WTC11 (cell line): Measurements from ENCODE around the gene KIF3C. TPM values are rescaled to one million over a fixed set of nuclear protein-coding genes. Genes with fewer than 3 reads are reported as not detected.

Experiments
- ATAC-seq: fragments of 200-7000 bp; cut with Tn5 transposase; 2 replicates; pipeline ENCODE4 v1.10.0; 2021; ENCODE audit warnings: mild to moderate bottlenecking, moderate library complexity
- CTCF ChIA-PET: fragments of 300-600 bp; sonication (Branson Sonifier 250); formaldehyde crosslinking; loops from one replicate; lab custom pipeline; 2021; ENCODE audit warnings: antibody characterized with exemption; lab: Charles Lee
- POLR2A ChIA-PET: fragments of 350-600 bp; sonication (Branson Sonifier 250); formaldehyde crosslinking; loops from one replicate; lab custom pipeline; 2021; ENCODE audit warnings: antibody characterized with exemption; lab: Charles Lee
- DNase-seq: peaks from one replicate; pipeline ENCODE4 v3.0.0; 2021; ENCODE audit warnings: low spot score
- H3K27ac Mint-ChIP-seq: 2 replicates; pipeline ENCODE4 v1.8.0; 2021; ENCODE audit warnings: mixed read lengths
- H3K27me3 Mint-ChIP-seq: 2 replicates; pipeline ENCODE4 v1.8.0; 2021; ENCODE audit warnings: low read depth, mild to moderate bottlenecking, moderate library complexity, mixed read lengths
- H3K36me3 Mint-ChIP-seq: 2 replicates; pipeline ENCODE4 v1.8.0; 2021; ENCODE audit warnings: mixed read lengths
- H3K4me1 Mint-ChIP-seq: 2 replicates; pipeline ENCODE4 v1.8.0; 2022; ENCODE audit warnings: mixed read lengths
- H3K4me3 Mint-ChIP-seq: 2 replicates; pipeline ENCODE4 v1.8.0; 2021; ENCODE audit warnings: mild to moderate bottlenecking, moderate library complexity, mixed read lengths
- H3K9me3 Mint-ChIP-seq: 2 replicates; pipeline ENCODE4 v1.8.0; 2021; ENCODE audit warnings: mixed read lengths
- ATF1 ChIP-seq: sonication (generic); formaldehyde crosslinking; IDR thresholded peaks from 2 replicates; pipeline ENCODE4 v1.8.1; 2023; ENCODE audit warnings: mild to moderate bottlenecking, moderate library complexity, missing genetic modification reagents
- ATF3 ChIP-seq: sonication (generic); formaldehyde crosslinking; conservative IDR thresholded peaks from 2 replicates; pipeline ENCODE4 v1.8.1; 2022; ENCODE audit warnings: mild to moderate bottlenecking, missing genetic modification reagents
- ATF6 ChIP-seq: sonication (generic); formaldehyde crosslinking; IDR thresholded peaks from 2 replicates; pipeline ENCODE4 v1.8.1; 2023; ENCODE audit warnings: mild to moderate bottlenecking, missing genetic modification reagents
- CREM ChIP-seq: sonication (generic); formaldehyde crosslinking; IDR thresholded peaks from 2 replicates; pipeline ENCODE4 v1.8.1; 2022; ENCODE audit warnings: mild to moderate bottlenecking, missing genetic modification reagents, moderate library complexity
- E2F4 ChIP-seq: sonication (generic); formaldehyde crosslinking; IDR thresholded peaks from 2 replicates; pipeline ENCODE4 v1.8.1; 2022; ENCODE audit warnings: low read depth, mild to moderate bottlenecking, moderate library complexity, missing genetic modification reagents, borderline replicate concordance
- FOXK1 ChIP-seq: sonication (generic); formaldehyde crosslinking; IDR thresholded peaks from 2 replicates; pipeline ENCODE4 v1.8.0; 2022; ENCODE audit warnings: mild to moderate bottlenecking, moderate library complexity, missing genetic modification reagents
- NFATC4 ChIP-seq: fragments of 250-450 bp; sonication (Bioruptor Pico); IDR thresholded peaks from 2 replicates; pipeline ENCODE4 v1.9.0; 2021; ENCODE audit warnings: mild to moderate bottlenecking
- NR2C2 ChIP-seq: sonication (generic); formaldehyde crosslinking; IDR thresholded peaks from 2 replicates; pipeline ENCODE4 v1.8.0; 2022; ENCODE audit warnings: mild to moderate bottlenecking, missing genetic modification reagents
- OVOL2 ChIP-seq: fragments of 250-450 bp; sonication (Bioruptor Pico); IDR thresholded peaks from 2 replicates; pipeline ENCODE4 v1.9.0; 2021; ENCODE audit warnings: mild to moderate bottlenecking, borderline replicate concordance
- PRDM15 ChIP-seq: sonication (generic); formaldehyde crosslinking; IDR thresholded peaks from 2 replicates; pipeline ENCODE4 v1.8.0; 2022; ENCODE audit warnings: missing genetic modification reagents
- PRRX2 ChIP-seq: fragments of 250-450 bp; sonication (Bioruptor Pico); IDR thresholded peaks from 2 replicates; pipeline ENCODE4 v1.8.0; 2021; ENCODE audit warnings: mild to moderate bottlenecking
- SOX15 ChIP-seq: fragments of 250-450 bp; sonication (Bioruptor Pico); IDR thresholded peaks from 2 replicates; pipeline ENCODE4 v1.9.0; 2021; ENCODE audit warnings: mild to moderate bottlenecking
- TCF7 ChIP-seq: sonication (generic); formaldehyde crosslinking; IDR thresholded peaks from 2 replicates; pipeline ENCODE4 v1.8.0; 2022; ENCODE audit warnings: mild to moderate bottlenecking, low read depth, missing genetic modification reagents, moderate library complexity
- TEAD1 ChIP-seq: sonication (generic); formaldehyde crosslinking; IDR thresholded peaks from 2 replicates; pipeline ENCODE4 v1.8.0; 2022; ENCODE audit warnings: mild to moderate bottlenecking, missing genetic modification reagents
- ZNF263 ChIP-seq: sonication (generic); formaldehyde crosslinking; IDR thresholded peaks from 2 replicates; pipeline ENCODE4 v1.8.1; 2022; ENCODE audit warnings: low read depth, mild to moderate bottlenecking, moderate library complexity, missing genetic modification reagents
- ZNF423 ChIP-seq: fragments of 250-450 bp; sonication (Bioruptor Pico); IDR thresholded peaks from 2 replicates; pipeline ENCODE4 v2.1.2; 2022; ENCODE audit warnings: mild to moderate bottlenecking, moderate library complexity
- total RNA-seq: library from RNA; stranded (reverse); gene quantifications from 3 replicates; pipeline ENCODE4 v1.2.3, GENCODE V29; 2021
- TF ChIP-seq, protein P1 (sequence below): fragments of 250-450 bp; sonication (Bioruptor Pico); IDR thresholded peaks from 2 replicates; pipeline ENCODE4 v2.1.2; 2022; ENCODE audit warnings: mild to moderate bottlenecking, moderate library complexity
- TF ChIP-seq, protein P2 (sequence below): sonication (generic); formaldehyde crosslinking; IDR thresholded peaks from 2 replicates; pipeline ENCODE4 v1.8.0; 2023; ENCODE audit warnings: missing genetic modification reagents, mild to moderate bottlenecking, borderline replicate concordance
- TF ChIP-seq, protein P3 (sequence below): sonication (generic); formaldehyde crosslinking; IDR thresholded peaks from 2 replicates; pipeline ENCODE4 v1.8.1; 2023; ENCODE audit warnings: mild to moderate bottlenecking, moderate library complexity, missing genetic modification reagents
- TF ChIP-seq, protein P4 (sequence below): sonication (generic); formaldehyde crosslinking; IDR thresholded peaks from 2 replicates; pipeline ENCODE4 v1.8.0; 2023; ENCODE audit warnings: mild to moderate bottlenecking, missing genetic modification reagents

The KIF3C gene
- total RNA-seq, 1 experiment from 2014 or later = 48.1 TPM

GRCh38 chr2:25980951-25981350 lies 1.3 kb downstream of the KIF3C start:
- Mint-ChIP-seq H3K36me3 (peaks cover 18% of the 10 kb centered on the region), H3K27me3 (no peaks in the 10 kb centered on the region; the same call in 1 of the 2 replicates)
- ATAC-seq = no peak
- no peak for DNase-seq
- TF ChIP-seq ZNF423 (CRISPR knock-in tag) = no peak
- no peak for TF ChIP-seq OVOL2 (CRISPR knock-in tag)
- TF ChIP-seq, protein P1, sequence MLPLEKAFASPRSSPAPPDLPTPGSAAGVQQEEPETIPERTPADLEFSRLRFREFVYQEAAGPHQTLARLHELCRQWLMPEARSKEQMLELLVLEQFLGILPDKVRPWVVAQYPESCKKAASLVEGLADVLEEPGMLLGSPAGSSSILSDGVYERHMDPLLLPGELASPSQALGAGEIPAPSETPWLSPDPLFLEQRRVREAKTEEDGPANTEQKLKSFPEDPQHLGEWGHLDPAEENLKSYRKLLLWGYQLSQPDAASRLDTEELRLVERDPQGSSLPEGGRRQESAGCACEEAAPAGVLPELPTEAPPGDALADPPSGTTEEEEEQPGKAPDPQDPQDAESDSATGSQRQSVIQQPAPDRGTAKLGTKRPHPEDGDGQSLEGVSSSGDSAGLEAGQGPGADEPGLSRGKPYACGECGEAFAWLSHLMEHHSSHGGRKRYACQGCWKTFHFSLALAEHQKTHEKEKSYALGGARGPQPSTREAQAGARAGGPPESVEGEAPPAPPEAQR = no peak
- TF ChIP-seq NR2C2 (CRISPR knock-in tag) = no peak
- TF ChIP-seq NFATC4 (CRISPR knock-in tag) = no peak
- no peak for TF ChIP-seq SOX15 (CRISPR knock-in tag)
- TF ChIP-seq ATF6 (CRISPR knock-in tag) = no peak
- TF ChIP-seq ATF3 (CRISPR knock-in tag) = no peak
- TF ChIP-seq FOXK1 (CRISPR knock-in tag) = no peak
- TF ChIP-seq, protein P2, sequence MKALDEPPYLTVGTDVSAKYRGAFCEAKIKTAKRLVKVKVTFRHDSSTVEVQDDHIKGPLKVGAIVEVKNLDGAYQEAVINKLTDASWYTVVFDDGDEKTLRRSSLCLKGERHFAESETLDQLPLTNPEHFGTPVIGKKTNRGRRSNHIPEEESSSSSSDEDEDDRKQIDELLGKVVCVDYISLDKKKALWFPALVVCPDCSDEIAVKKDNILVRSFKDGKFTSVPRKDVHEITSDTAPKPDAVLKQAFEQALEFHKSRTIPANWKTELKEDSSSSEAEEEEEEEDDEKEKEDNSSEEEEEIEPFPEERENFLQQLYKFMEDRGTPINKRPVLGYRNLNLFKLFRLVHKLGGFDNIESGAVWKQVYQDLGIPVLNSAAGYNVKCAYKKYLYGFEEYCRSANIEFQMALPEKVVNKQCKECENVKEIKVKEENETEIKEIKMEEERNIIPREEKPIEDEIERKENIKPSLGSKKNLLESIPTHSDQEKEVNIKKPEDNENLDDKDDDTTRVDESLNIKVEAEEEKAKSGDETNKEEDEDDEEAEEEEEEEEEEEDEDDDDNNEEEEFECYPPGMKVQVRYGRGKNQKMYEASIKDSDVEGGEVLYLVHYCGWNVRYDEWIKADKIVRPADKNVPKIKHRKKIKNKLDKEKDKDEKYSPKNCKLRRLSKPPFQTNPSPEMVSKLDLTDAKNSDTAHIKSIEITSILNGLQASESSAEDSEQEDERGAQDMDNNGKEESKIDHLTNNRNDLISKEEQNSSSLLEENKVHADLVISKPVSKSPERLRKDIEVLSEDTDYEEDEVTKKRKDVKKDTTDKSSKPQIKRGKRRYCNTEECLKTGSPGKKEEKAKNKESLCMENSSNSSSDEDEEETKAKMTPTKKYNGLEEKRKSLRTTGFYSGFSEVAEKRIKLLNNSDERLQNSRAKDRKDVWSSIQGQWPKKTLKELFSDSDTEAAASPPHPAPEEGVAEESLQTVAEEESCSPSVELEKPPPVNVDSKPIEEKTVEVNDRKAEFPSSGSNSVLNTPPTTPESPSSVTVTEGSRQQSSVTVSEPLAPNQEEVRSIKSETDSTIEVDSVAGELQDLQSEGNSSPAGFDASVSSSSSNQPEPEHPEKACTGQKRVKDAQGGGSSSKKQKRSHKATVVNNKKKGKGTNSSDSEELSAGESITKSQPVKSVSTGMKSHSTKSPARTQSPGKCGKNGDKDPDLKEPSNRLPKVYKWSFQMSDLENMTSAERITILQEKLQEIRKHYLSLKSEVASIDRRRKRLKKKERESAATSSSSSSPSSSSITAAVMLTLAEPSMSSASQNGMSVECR (CRISPR knock-in tag) = no peak
- no peak for TF ChIP-seq CREM
- no peak for TF ChIP-seq TCF7 (CRISPR knock-in tag)
- TF ChIP-seq TEAD1 (CRISPR knock-in tag) = no peak
- no peak for TF ChIP-seq ZNF263 (CRISPR knock-in tag)
- TF ChIP-seq PRDM15 = no peak
- TF ChIP-seq E2F4 = no peak
- TF ChIP-seq ATF1 (CRISPR knock-in tag) = no peak
- TF ChIP-seq, protein P3, sequence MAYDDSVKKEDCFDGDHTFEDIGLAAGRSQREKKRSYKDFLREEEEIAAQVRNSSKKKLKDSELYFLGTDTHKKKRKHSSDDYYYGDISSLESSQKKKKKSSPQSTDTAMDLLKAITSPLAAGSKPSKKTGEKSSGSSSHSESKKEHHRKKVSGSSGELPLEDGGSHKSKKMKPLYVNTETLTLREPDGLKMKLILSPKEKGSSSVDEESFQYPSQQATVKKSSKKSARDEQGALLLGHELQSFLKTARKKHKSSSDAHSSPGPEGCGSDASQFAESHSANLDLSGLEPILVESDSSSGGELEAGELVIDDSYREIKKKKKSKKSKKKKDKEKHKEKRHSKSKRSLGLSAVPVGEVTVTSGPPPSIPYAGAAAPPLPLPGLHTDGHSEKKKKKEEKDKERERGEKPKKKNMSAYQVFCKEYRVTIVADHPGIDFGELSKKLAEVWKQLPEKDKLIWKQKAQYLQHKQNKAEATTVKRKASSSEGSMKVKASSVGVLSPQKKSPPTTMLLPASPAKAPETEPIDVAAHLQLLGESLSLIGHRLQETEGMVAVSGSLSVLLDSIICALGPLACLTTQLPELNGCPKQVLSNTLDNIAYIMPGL (CRISPR knock-in tag) = no peak
- TF ChIP-seq, protein P4, sequence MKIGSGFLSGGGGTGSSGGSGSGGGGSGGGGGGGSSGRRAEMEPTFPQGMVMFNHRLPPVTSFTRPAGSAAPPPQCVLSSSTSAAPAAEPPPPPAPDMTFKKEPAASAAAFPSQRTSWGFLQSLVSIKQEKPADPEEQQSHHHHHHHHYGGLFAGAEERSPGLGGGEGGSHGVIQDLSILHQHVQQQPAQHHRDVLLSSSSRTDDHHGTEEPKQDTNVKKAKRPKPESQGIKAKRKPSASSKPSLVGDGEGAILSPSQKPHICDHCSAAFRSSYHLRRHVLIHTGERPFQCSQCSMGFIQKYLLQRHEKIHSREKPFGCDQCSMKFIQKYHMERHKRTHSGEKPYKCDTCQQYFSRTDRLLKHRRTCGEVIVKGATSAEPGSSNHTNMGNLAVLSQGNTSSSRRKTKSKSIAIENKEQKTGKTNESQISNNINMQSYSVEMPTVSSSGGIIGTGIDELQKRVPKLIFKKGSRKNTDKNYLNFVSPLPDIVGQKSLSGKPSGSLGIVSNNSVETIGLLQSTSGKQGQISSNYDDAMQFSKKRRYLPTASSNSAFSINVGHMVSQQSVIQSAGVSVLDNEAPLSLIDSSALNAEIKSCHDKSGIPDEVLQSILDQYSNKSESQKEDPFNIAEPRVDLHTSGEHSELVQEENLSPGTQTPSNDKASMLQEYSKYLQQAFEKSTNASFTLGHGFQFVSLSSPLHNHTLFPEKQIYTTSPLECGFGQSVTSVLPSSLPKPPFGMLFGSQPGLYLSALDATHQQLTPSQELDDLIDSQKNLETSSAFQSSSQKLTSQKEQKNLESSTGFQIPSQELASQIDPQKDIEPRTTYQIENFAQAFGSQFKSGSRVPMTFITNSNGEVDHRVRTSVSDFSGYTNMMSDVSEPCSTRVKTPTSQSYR = no peak
- no peak for TF ChIP-seq PRRX2 (CRISPR knock-in tag)
- TF ChIP-seq, all 79 proteins: peak for 0
- CTCF ChIA-PET = interaction anchor here (1.6 to 3.3 kb wide), 3 partner anchors 10 to 25 kb away, joined by 5 to 17 read pairs (median 6); no protein-coding TSS in a partner anchor
- H3K9me3 Mint-ChIP-seq = no peaks in the 10 kb centered on the region
- POLR2A ChIA-PET = interaction anchor here (2.0 kb wide), 1 partner anchor 52 kb away, joined by 11 read pairs; the partner anchor contains the start of gene RAB10
- H3K4me3 Mint-ChIP-seq = peak overlapping the region; percentile 83
- H3K27ac Mint-ChIP-seq = no peak overlapping the region
- H3K4me1 Mint-ChIP-seq = peaks cover 46% of the 10 kb centered on the region
